ENCODE results near the gene EML5. TPM values are rescaled to one million over a fixed set of nuclear protein-coding genes. Genes with fewer than 3 reads are reported as not detected.

EML5 gene
- total RNA-seq, 1 experiment from 2014 or later: 0.32 TPM

- no peak for TF ChIP-seq CTCF (conservative IDR thresholded peaks at IDR 0.05; ENCODE audit: low read depth, low read length)
- TF ChIP-seq EZH2 (IDR thresholded peaks at IDR 0.05; ENCODE audit: borderline replicate concordance, low read depth, low read length, poor library complexity, severe bottlenecking): no peak
- Histone ChIP-seq H3K27ac (ENCODE audit: low read depth, low read length, poor library complexity, severe bottlenecking) (peak overlapping the region; percentile 10), H3K36me3 (ENCODE audit: insufficient read depth, low read length, poor library complexity, severe bottlenecking) (no peaks in the 10 kb centered on the region), H3K27me3 (replicated peaks; ENCODE audit: insufficient read depth, low read depth, low read length, poor library complexity) (no peaks in the 10 kb centered on the region), H3K4me3 (ENCODE audit: low read depth, low read length, poor library complexity, severe bottlenecking) (no peak overlapping the region), H3K4me1 (ENCODE audit: insufficient read depth, low read length, poor library complexity, severe bottlenecking) (peaks cover 18% of the 10 kb centered on the region), H3K9me3 (ENCODE audit: low read depth, low read length, poor library complexity, severe bottlenecking) (no peaks in the 10 kb centered on the region)
- no TSS peak for BruUV-seq (replicated peaks)
- peak; percentile 51 for DNase-seq (ENCODE audit: low spot score)
- CTCF ChIA-PET: no interaction called here
- POLR2A ChIA-PET (ENCODE audit: low non-redundant PET): no interaction called here
- intact Hi-C loops (cut with micrococcal nuclease; ENCODE audit: unreplicated experiment): no loop called here
Measured at GRCh38 chr14:88829685-88830302, 37.0 kb upstream of the EML5 start.

- no peak for DNase-seq (ENCODE audit: low spot score)
- no peaks in the 10 kb centered on the region for H3K36me3 ChIP-seq (ENCODE audit: insufficient read depth, low read length, poor library complexity, severe bottlenecking)
- no peaks in the 10 kb centered on the region for H3K27me3 ChIP-seq (replicated peaks; ENCODE audit: insufficient read depth, low read depth, low read length, poor library complexity)
- POLR2A ChIA-PET (ENCODE audit: low non-redundant PET): no interaction called here
- BruUV-seq (replicated peaks): no TSS peak
- intact Hi-C loops (cut with micrococcal nuclease; ENCODE audit: unreplicated experiment): no loop called here
- H3K4me1 ChIP-seq (ENCODE audit: insufficient read depth, low read length, poor library complexity, severe bottlenecking): peaks cover 18% of the 10 kb centered on the region
- no peaks in the 10 kb centered on the region for H3K9me3 ChIP-seq (ENCODE audit: low read depth, low read length, poor library complexity, severe bottlenecking)
- no peak overlapping the region for H3K4me3 ChIP-seq (ENCODE audit: low read depth, low read length, poor library complexity, severe bottlenecking)
- TF ChIP-seq CTCF (conservative IDR thresholded peaks at IDR 0.05; ENCODE audit: low read depth, low read length) (no peak), EZH2 (IDR thresholded peaks at IDR 0.05; ENCODE audit: borderline replicate concordance, low read depth, low read length, poor library complexity, severe bottlenecking) (no peak)
- H3K27ac ChIP-seq (ENCODE audit: low read depth, low read length, poor library complexity, severe bottlenecking): no peak overlapping the region
- CTCF ChIA-PET: no interaction called here
Measured at GRCh38 chr14:88829188-88829587, 36.4 kb upstream of the EML5 start.

GRCh38 chr14:88825503-88825902 lies 32.8 kb upstream of the EML5 start:
- no peaks in the 10 kb centered on the region for H3K9me3 ChIP-seq (ENCODE audit: low read depth, low read length, poor library complexity, severe bottlenecking)
- peak overlapping the region; percentile 94 for H3K27ac ChIP-seq (ENCODE audit: low read depth, low read length, poor library complexity, severe bottlenecking)
- H3K4me1 ChIP-seq (ENCODE audit: insufficient read depth, low read length, poor library complexity, severe bottlenecking): peaks cover 18% of the 10 kb centered on the region
- no peaks in the 10 kb centered on the region for H3K36me3 ChIP-seq (ENCODE audit: insufficient read depth, low read length, poor library complexity, severe bottlenecking)
- peak overlapping the region; percentile 70 for H3K4me3 ChIP-seq (ENCODE audit: low read depth, low read length, poor library complexity, severe bottlenecking)
- TF ChIP-seq EZH2 (IDR thresholded peaks at IDR 0.05; ENCODE audit: borderline replicate concordance, low read depth, low read length, poor library complexity, severe bottlenecking) (no peak), CTCF (conservative IDR thresholded peaks at IDR 0.05; ENCODE audit: low read depth, low read length) (no peak)
- peaks cover 22% of the 10 kb centered on the region for H3K27me3 ChIP-seq (replicated peaks; ENCODE audit: insufficient read depth, low read depth, low read length, poor library complexity)
- ChIA-PET CTCF (no interaction called here), POLR2A (ENCODE audit: low non-redundant PET) (no interaction called here)
- BruUV-seq (replicated peaks): no TSS peak
- intact Hi-C loops (cut with micrococcal nuclease; ENCODE audit: unreplicated experiment): no loop called here
- no peak for DNase-seq (ENCODE audit: low spot score)
